Adipocyte (in vitro differentiated cells): ENCODE data around the gene HAND1.

Source experiments
- DNase-seq: peaks from one replicate; pipeline ENCODE4 v3.0.0-alpha.2; 2015; ENCODE audit warnings: low read depth
- H3K27me3 ChIP-seq: replicated peaks from 2 replicates; pipeline ENCODE4 v1.7.0; 2013; ENCODE audit warnings: mild to moderate bottlenecking, low read length, moderate library complexity; ENCODE audit not compliant: control insufficient read depth, insufficient read depth
- H3K36me3 ChIP-seq: 2 replicates; pipeline ENCODE4 v1.7.0; 2013; ENCODE audit warnings: low read length, mild to moderate bottlenecking, moderate library complexity; ENCODE audit not compliant: control insufficient read depth, insufficient read depth, severe bottlenecking
- H3K4me1 ChIP-seq: 2 replicates; pipeline ENCODE4 v1.7.0; 2013; ENCODE audit warnings: mild to moderate bottlenecking, low read length, moderate library complexity; ENCODE audit not compliant: control insufficient read depth, insufficient read depth
- H3K4me3 ChIP-seq: 2 replicates; pipeline ENCODE4 v1.7.0; 2013; ENCODE audit warnings: mild to moderate bottlenecking, low read length, moderate library complexity
- H3K9ac ChIP-seq: 2 replicates; pipeline ENCODE4 v1.7.0; 2013; ENCODE audit warnings: mild to moderate bottlenecking, low read length, moderate library complexity
- H3K9me3 ChIP-seq: 2 replicates; pipeline ENCODE4 v1.7.0; 2013; ENCODE audit warnings: mild to moderate bottlenecking, low read length, moderate library complexity; ENCODE audit not compliant: control insufficient read depth

The HAND1 gene

DNA sequence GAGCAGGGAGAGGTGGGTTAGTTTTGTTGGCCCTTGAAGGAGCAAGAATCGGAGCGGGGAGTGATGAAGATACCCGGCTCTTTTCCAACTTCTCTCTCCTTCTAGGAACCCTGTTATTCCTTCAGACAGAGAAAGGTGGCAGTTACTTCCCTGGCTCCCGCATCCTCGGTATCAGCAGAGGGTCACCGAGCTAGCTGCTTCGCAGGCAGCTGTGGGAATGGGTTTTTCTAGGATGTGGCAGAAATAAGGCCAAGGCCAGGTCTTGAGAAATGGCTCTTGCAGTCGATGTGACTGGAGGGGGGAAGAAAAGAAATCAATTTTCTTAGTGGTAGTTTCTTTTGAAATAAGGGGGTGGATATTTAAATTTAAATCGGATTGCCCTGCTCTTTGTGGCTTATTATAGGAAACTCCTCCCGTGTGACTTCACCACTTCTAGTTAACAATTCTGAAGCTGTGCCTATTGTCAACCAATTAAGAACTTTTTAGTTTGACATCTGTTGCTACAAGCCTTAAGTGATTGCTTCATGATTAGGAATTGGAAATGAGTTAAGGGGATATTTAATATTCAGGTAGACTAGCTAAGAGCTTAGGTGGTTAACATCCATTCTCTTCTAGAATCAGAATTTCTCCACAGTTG lies 30.8 kb downstream of the HAND1 start:
- Histone ChIP-seq H3K27me3 (no peaks in the 10 kb centered on the region), H3K36me3 (peaks cover 15% of the 10 kb centered on the region)
- no peak for DNase-seq

DNA sequence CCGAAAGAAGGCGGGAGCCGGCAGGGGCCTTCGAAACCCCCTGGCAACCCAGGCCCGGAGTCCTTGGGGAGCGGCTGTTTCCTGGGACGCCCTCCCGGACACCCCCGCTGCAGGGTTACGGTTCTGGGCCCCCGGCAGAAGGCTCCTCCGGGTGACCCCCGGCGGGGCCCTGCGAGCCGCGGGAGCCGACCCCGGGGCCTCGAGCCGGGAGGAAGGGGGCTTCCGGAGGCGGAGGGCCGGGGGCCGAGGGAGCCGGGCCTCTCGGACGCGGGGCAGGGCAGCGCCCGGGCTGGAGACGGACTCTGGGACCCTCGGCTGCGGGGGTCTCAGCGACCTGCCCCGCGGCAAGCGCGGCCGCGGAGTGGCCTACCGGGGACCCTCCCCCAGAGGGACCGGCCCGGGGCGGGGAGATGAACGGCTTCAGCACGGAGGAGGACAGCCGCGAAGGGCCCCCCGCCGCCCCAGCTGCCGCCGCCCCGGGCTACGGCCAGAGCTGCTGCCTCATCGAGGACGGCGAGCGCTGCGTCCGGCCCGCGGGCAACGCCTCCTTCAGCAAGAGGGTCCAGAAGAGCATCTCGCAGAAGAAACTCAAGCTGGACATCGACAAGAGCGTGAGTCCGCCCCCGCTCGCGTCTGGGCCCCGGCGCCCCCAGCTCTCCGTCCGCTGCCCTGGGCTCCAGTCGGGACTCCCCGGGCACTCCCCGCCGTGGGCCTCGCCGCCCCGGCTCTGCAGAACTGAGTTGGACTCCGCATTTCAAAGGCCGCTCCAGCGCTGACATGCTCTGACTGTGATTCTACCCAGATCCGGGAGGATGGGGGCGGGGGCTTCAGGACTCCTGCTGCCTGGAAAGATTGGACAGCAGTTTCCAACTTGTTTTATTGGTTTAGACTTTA lies 31.6 kb downstream of the HAND1 start:
- Histone ChIP-seq H3K9me3 (no peaks in the 10 kb centered on the region), H3K4me1 (peaks cover 29% of the 10 kb centered on the region), H3K4me3 (peak overlapping the region; percentile 100), H3K27me3 (no peaks in the 10 kb centered on the region), H3K9ac (peak overlapping the region; percentile 96), H3K36me3 (peaks cover 15% of the 10 kb centered on the region)
- DNase-seq = peak; percentile 91

More for the DNA sequence above, 30.8 kb downstream of the HAND1 start:
- Histone ChIP-seq H3K9me3 (no peaks in the 10 kb centered on the region), H3K4me1 (peaks cover 29% of the 10 kb centered on the region), H3K4me3 (peak overlapping the region; percentile 100), H3K9ac (peak overlapping the region; percentile 96)

DNA sequence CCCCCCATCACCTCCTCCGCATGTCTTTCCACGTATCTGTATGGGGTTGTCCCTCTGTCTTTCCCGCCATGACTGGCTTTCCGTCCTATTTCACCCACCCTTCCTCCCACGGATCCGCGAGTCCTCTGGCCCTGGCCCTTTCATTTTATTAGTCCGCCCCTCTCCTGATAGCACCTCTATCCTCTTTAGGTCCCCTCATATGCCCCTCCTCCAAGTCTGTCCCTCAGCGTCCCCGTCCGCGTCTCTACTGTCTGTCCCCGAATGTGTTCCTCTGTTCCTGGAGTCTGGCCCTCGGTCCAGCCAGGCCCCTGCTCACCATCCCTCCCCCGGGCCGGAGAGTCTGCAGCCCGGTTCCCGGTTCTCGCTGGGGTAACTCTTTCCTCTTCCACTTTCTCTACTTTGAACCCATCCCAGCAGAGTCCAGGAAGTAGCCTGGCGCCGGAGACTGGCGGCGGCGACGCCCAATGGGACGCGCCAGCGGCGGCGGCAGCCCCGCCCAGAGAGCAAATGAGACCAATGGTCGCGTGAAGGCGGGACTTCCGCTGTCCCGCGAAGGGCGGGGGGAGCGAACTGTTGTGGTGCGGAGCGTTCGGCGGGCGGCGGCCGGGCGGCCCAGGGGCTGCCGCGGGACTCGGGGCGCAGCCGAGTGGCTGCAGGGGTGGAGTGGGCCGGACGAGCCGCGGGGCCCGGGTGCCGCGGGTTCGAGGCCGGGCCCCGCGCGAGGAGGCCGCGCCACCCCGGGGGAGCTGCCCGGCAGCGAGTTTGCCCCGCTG lies 32.4 kb downstream of the HAND1 start, which contains the start of gene SAP30L:
Gene SAP30L (plus strand): TSS at position 576 of the 773 bp plus-strand sequence. CDS start 608 bp downstream, outside the sequence.
- Histone ChIP-seq H3K27me3 (no peaks in the 10 kb centered on the region), H3K9ac (peak within 1 kb of the TSS; percentile 96), H3K9me3 (no peaks in the 10 kb centered on the region), H3K36me3 (peaks cover 13% of the 10 kb centered on the region), H3K4me1 (peaks cover 29% of the 10 kb centered on the region), H3K4me3 (peak within 1 kb of the TSS; percentile 100)
- DNase-seq = peak; percentile 98

DNA sequence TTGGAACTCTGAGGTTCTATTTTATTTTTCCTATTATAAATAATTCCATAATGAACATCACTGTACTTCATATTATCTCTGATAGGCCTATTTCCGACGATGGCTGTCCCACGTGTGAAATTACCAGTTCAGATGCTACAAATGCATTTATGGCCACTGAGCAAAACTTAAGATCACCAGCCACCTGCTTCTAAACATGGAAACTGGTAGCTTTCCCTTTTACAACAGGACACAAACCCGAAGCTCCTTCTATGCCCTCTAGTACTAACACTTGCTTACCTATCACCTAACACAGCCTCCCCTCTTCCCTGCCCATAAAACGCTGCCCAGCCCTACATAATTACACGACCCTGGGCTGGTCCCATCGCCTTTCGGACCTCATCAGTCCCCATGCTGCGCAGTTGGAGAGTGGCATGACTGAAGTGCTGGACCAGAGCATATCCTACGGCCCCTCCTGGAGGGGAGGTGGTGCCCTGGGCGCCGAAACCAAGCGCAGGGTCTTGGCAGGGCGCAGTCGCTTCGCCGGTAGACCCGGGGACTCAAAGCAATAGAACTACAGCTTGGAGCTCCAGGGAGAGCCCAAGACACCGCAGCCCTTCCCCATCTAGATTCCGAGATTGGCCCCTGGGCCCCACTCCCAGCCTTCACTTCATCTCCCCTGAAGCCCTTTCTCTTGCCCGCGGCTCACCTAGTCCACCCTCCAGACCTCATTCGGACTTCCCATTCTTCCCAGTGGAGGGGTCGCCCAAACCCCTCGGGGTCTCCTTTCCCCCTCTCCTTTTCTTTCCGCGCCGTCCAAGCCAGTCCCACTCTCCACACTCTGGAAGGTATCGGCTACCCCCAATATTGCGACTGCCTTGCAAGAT lies 33.2 kb downstream of the HAND1 start:
- H3K4me1 ChIP-seq = peaks cover 29% of the 10 kb centered on the region
- peak overlapping the region; percentile 100 for H3K4me3 ChIP-seq
- no peaks in the 10 kb centered on the region for H3K27me3 ChIP-seq
- H3K9me3 ChIP-seq = no peaks in the 10 kb centered on the region
- DNase-seq = peak; percentile 51
- H3K9ac ChIP-seq = peak overlapping the region; percentile 96
- H3K36me3 ChIP-seq = peaks cover 13% of the 10 kb centered on the region

DNA sequence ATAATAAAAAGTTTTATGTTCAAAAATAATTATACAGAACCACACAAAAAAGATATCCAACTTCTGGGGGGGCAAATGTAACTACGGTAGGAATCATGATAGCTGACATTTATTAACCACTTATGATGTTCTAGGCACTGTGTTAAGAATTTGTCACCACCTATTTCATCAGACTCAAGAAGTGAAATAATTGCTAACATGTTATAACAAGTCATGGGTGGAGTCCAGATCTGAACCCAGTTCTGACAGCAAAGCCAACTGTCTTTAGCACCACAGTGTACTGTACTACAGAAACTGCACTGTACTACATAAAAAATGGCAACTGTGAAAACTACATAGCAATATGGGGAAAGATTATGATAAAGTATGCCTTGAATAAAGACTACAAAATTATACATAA lies 35.2 kb downstream of the HAND1 start:
- Histone ChIP-seq H3K4me1 (peaks cover 18% of the 10 kb centered on the region), H3K27me3 (no peaks in the 10 kb centered on the region), H3K36me3 (peaks cover 28% of the 10 kb centered on the region), H3K9me3 (no peaks in the 10 kb centered on the region), H3K4me3 (no peak overlapping the region), H3K9ac (no peak overlapping the region)
- no peak for DNase-seq

DNA sequence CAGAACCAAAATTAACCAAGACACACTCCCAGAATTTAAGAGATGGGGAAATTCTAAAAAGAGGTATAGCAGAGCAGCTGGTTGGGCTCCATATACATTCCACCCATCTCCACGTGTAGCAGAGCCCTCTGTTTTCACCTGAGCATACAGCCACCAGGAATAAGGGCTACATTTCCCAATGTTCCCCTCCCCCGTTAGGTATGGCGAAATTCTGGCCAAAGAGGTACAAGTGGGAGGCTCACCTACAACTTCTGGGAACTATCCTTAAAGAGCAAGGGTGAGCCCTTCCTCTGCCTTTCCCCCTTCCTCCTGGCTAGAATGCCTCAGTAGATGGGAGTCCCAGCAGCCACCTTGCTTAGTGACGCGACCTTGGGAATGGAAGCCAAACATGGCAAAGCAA lies 37.5 kb downstream of the HAND1 start:
- no peak for DNase-seq
- H3K36me3 ChIP-seq = peaks cover 44% of the 10 kb centered on the region

DNA sequence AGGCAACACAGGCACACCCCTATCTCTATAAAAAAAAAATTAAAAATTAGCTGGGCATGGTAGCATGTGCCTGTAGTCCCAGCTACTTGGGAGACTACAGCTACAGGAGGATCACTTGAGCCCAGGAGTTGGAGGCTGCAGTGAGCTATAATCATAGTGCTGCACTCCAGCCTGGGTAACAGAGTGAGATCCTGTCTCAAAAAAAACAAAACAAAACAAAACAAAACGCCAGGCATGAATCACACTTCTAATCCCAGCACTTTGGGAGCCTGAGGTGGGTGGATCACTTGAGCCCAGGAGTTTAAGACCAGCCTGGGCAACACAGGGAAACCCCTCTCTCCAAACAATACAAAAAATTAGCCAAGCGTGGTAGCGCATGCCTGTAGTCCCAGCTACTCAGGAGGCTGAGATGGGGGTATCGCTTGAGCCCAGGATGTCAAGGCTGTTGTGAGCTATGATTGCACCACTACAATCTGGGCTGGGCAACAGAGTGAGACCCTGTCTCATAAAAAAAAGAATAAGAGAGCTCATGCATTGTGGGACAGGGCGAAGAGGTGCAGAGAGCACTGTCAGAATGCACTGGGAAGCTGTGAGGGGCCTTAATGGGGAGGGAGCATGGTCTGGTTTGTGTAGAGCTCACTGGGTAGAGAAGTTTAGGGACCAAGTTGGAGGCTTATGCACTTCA lies 40.6 kb downstream of the HAND1 start:
- no peak overlapping the region for H3K9ac ChIP-seq
- no peaks in the 10 kb centered on the region for H3K9me3 ChIP-seq
- no peaks in the 10 kb centered on the region for H3K27me3 ChIP-seq
- no peaks in the 10 kb centered on the region for H3K4me1 ChIP-seq
- H3K4me3 ChIP-seq = no peak overlapping the region
- peak; percentile 32 for DNase-seq
- H3K36me3 ChIP-seq = peaks cover 50% of the 10 kb centered on the region

More for the DNA sequence above, 37.5 kb downstream of the HAND1 start:
- Histone ChIP-seq H3K4me1 (peaks cover 9% of the 10 kb centered on the region), H3K9me3 (no peaks in the 10 kb centered on the region), H3K27me3 (no peaks in the 10 kb centered on the region), H3K9ac (no peak overlapping the region), H3K4me3 (no peak overlapping the region)

DNA sequence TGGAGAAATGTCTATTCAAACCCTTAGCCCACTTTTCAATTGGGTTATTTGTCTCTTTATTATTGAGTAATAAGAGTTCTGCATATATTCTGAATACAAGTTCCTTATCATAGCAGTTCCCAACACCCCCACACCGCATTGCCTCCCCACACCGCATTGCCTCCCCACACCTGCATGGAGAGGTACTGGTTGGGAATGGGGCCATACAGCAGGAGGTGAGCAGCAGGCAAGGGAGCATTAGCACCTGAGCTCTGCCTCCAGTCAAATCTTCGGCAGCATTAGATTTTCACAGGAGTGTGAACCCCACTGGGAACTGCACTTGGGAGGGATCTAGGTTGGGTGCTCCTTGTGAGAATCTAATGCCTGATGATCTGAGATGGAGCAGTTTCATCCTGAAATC lies 42.8 kb downstream of the HAND1 start:
- no peaks in the 10 kb centered on the region for H3K27me3 ChIP-seq
- no peaks in the 10 kb centered on the region for H3K4me1 ChIP-seq
- H3K9ac ChIP-seq = no peak overlapping the region
- H3K36me3 ChIP-seq = peaks cover 37% of the 10 kb centered on the region
- DNase-seq = no peak
- H3K4me3 ChIP-seq = no peak overlapping the region
- no peaks in the 10 kb centered on the region for H3K9me3 ChIP-seq

DNA sequence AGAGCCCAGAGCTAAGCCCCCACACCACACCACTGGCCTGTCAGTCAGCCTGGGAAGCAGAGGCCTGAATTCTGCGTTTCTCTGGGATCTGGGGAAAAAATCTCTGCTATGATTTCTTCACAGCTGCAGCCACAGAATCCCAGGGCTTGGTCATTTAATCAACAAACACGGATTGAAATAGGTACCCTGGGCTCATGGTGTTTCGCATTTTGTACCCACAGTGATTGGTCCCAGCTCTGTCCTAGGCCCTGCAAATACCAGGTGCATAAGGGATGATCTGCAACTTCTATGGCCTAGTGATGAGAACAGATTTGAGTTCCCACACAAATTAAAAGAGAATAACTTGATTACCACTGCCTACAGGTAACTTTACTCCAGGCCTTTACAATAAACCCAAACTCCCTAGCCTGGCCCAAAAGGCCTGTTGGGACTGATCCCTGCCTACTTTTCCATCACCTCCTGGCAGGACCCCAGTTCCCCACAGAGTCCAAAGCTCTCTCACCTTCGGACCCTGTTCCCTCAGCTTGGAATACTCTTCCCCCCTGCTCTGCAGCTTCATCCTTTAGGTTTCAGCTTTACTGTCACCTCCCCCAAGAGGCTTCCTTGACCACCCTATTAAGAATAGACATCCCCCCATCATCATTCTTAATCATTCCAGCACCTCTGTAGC lies 46.9 kb downstream of the HAND1 start:
- H3K36me3 ChIP-seq = peaks cover 11% of the 10 kb centered on the region
- H3K9ac ChIP-seq = no peak overlapping the region
- H3K4me1 ChIP-seq = no peaks in the 10 kb centered on the region
- H3K27me3 ChIP-seq = no peaks in the 10 kb centered on the region
- no peak overlapping the region for H3K4me3 ChIP-seq
- DNase-seq = no peak
- no peaks in the 10 kb centered on the region for H3K9me3 ChIP-seq

DNA sequence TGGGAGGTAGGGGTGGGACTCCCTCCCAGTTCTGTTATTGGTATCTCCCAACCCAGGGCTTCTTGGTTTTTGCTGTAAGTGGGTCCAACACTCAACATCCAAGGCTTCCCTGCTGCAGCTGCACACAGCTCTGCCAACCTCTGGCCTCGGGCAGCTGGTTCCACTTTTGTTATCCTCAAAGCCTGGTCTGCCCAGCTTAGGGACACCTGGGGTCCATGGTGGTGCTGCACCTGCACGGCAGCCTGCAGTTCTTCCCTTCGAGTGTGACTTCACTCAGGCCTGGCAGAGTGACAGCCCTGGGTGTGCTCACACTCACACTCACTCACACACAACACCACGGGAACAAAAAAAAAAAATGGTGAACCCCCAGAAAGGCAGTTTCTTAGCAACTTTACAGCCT lies 47.6 kb downstream of the HAND1 start:
- H3K4me3 ChIP-seq = no peak overlapping the region
- DNase-seq = no peak
- H3K36me3 ChIP-seq = peaks cover 6% of the 10 kb centered on the region
- H3K9me3 ChIP-seq = no peaks in the 10 kb centered on the region
- H3K27me3 ChIP-seq = no peaks in the 10 kb centered on the region
- no peaks in the 10 kb centered on the region for H3K4me1 ChIP-seq
- H3K9ac ChIP-seq = no peak overlapping the region
